HG03196 (cell line): ENCODE results near the gene ADAMTS9.

ENCODE experiments used
- ATAC-seq: cut with Tn5 transposase; IDR thresholded peaks from one replicate; pipeline ENCODE4 v1.9.1; 2021; ENCODE audit not compliant: unreplicated experiment

Gene ADAMTS9

GRCh38 chr3:64687781-64688604, at the start of gene ADAMTS9:
TSS of gene ADAMTS9 (minus strand) at chr3:64688000. CDS start at chr3:64687657, 343 bp downstream.
- no peak for ATAC-seq

GRCh38 chr3:64732576-64732975, 44.8 kb upstream of the ADAMTS9 start:
- no peak for ATAC-seq

GRCh38 chr3:64730681-64731080, 42.9 kb upstream of the ADAMTS9 start:
- no peak for ATAC-seq

GRCh38 chr3:64728994-64729393, 41.2 kb upstream of the ADAMTS9 start:
- no peak for ATAC-seq

- no peak for ATAC-seq
Measured at GRCh38 chr3:64728428-64728827, 40.6 kb upstream of the ADAMTS9 start.

- no peak for ATAC-seq
Measured at GRCh38 chr3:64726414-64727090, 38.8 kb upstream of the ADAMTS9 start.

GRCh38 chr3:64718976-64719375, 31.2 kb upstream of the ADAMTS9 start:
- ATAC-seq, result no peak

GRCh38 chr3:64717872-64718613, 30.2 kb upstream of the ADAMTS9 start:
- ATAC-seq, result no peak

GRCh38 chr3:64717411-64717810, 29.6 kb upstream of the ADAMTS9 start:
- no peak for ATAC-seq

GRCh38 chr3:64716110-64716710, 28.4 kb upstream of the ADAMTS9 start:
- ATAC-seq, result no peak

- no peak for ATAC-seq
Measured at GRCh38 chr3:64715211-64715982, 27.6 kb upstream of the ADAMTS9 start.

GRCh38 chr3:64708456-64708855, 20.7 kb upstream of the ADAMTS9 start:
- no peak for ATAC-seq

GRCh38 chr3:64705946-64706345, 18.1 kb upstream of the ADAMTS9 start:
- no peak for ATAC-seq

- ATAC-seq, result no peak
Measured at GRCh38 chr3:64696896-64697295, 9.1 kb upstream of the ADAMTS9 start.

GRCh38 chr3:64694114-64694513, 6.3 kb upstream of the ADAMTS9 start:
- ATAC-seq, result no peak

- ATAC-seq, result no peak
Measured at GRCh38 chr3:64693031-64693430, 5.2 kb upstream of the ADAMTS9 start.

GRCh38 chr3:64691051-64691450, 3.3 kb upstream of the ADAMTS9 start:
- no peak for ATAC-seq

GRCh38 chr3:64687086-64687780, 567 bp downstream of the ADAMTS9 start:
- ATAC-seq, result no peak

GRCh38 chr3:64686446-64686908, 1.3 kb downstream of the ADAMTS9 start:
- ATAC-seq, result no peak
